Skeletal muscle cell (primary cell): Measurements from ENCODE around the gene AGBL4.

Source experiments
- DNase-seq: peaks from one replicate; pipeline ENCODE4 v3.0.0-alpha.2; 2010; ENCODE audit warnings: low read depth
- H3K4me3 ChIP-seq: 2 replicates; pipeline ENCODE4 v1.5.1; 2011; ENCODE audit warnings: low read depth, mild to moderate bottlenecking, control low read depth, low read length, moderate library complexity

AGBL4 gene

GRCh38 chr1:48979940-48980339, 1043.8 kb downstream of the AGBL4 start:
- DNase-seq: no peak

GRCh38 chr1:48978413-48978812, 1045.3 kb downstream of the AGBL4 start:
- H3K4me3 ChIP-seq: no peak overlapping the region
- DNase-seq: no peak

More at GRCh38 chr1:48979940-48980339, 1043.8 kb downstream of the AGBL4 start:
- no peak overlapping the region for H3K4me3 ChIP-seq

GRCh38 chr1:48977273-48977672, 1046.5 kb downstream of the AGBL4 start:
- DNase-seq: no peak
- H3K4me3 ChIP-seq: no peak overlapping the region

GRCh38 chr1:48969971-48970370, 1053.8 kb downstream of the AGBL4 start:
- no peak for DNase-seq
- H3K4me3 ChIP-seq: no peak overlapping the region

GRCh38 chr1:48967318-48967717, 1056.4 kb downstream of the AGBL4 start:
- no peak overlapping the region for H3K4me3 ChIP-seq
- DNase-seq: no peak

- H3K4me3 ChIP-seq: no peak overlapping the region
- DNase-seq: peak; percentile 22
Observed at GRCh38 chr1:48966583-48966982, 1057.2 kb downstream of the AGBL4 start.

- DNase-seq: no peak
- no peak overlapping the region for H3K4me3 ChIP-seq
Observed at GRCh38 chr1:48960320-48960719, 1063.4 kb downstream of the AGBL4 start.

GRCh38 chr1:48955774-48956173, 1068.0 kb downstream of the AGBL4 start:
- DNase-seq: no peak
- H3K4me3 ChIP-seq: no peak overlapping the region

- no peak for DNase-seq
Observed at GRCh38 chr1:48953617-48954016, 1070.1 kb downstream of the AGBL4 start.

GRCh38 chr1:48948562-48948961, 1075.2 kb downstream of the AGBL4 start:
- no peak overlapping the region for H3K4me3 ChIP-seq
- no peak for DNase-seq

More at GRCh38 chr1:48953617-48954016, 1070.1 kb downstream of the AGBL4 start:
- H3K4me3 ChIP-seq: no peak overlapping the region

GRCh38 chr1:48947761-48948537, 1075.8 kb downstream of the AGBL4 start:
- H3K4me3 ChIP-seq: no peak overlapping the region
- DNase-seq: no peak

GRCh38 chr1:48946070-48946469, 1077.7 kb downstream of the AGBL4 start:
- DNase-seq: no peak
- no peak overlapping the region for H3K4me3 ChIP-seq

- no peak for DNase-seq
- H3K4me3 ChIP-seq: no peak overlapping the region
Observed at GRCh38 chr1:48944811-48945210, 1078.9 kb downstream of the AGBL4 start.

- DNase-seq: no peak
Observed at GRCh38 chr1:48943826-48944225, 1079.9 kb downstream of the AGBL4 start.

GRCh38 chr1:48943393-48943792, 1080.4 kb downstream of the AGBL4 start:
- peak; percentile 76 for DNase-seq
- H3K4me3 ChIP-seq: no peak overlapping the region

More at GRCh38 chr1:48943826-48944225, 1079.9 kb downstream of the AGBL4 start:
- H3K4me3 ChIP-seq: no peak overlapping the region

GRCh38 chr1:48940962-48941732, 1082.6 kb downstream of the AGBL4 start:
- no peak overlapping the region for H3K4me3 ChIP-seq
- no peak for DNase-seq

- H3K4me3 ChIP-seq: no peak overlapping the region
- no peak for DNase-seq
Observed at GRCh38 chr1:48940354-48940753, 1083.4 kb downstream of the AGBL4 start.

GRCh38 chr1:48939828-48940227, 1083.9 kb downstream of the AGBL4 start:
- DNase-seq: no peak
- no peak overlapping the region for H3K4me3 ChIP-seq

GRCh38 chr1:48939042-48939441, 1084.7 kb downstream of the AGBL4 start:
- DNase-seq: no peak
- H3K4me3 ChIP-seq: no peak overlapping the region

GRCh38 chr1:48937732-48938131, 1086.0 kb downstream of the AGBL4 start:
- no peak overlapping the region for H3K4me3 ChIP-seq
- no peak for DNase-seq

GRCh38 chr1:48936436-48936835, 1087.3 kb downstream of the AGBL4 start:
- DNase-seq: no peak
- H3K4me3 ChIP-seq: no peak overlapping the region
